Glutamatergic neuron (in vitro differentiated cells): ENCODE data around the gene CIT. TPM values are rescaled to one million over a fixed set of nuclear protein-coding genes. Genes with fewer than 3 reads are reported as not detected.

Experiments used
- DNase-seq: peaks from one replicate; pipeline ENCODE4 v3.0.0; 2022
- H3K27ac Mint-ChIP-seq: one replicate; pipeline ENCODE4 v1.8.0; 2020; ENCODE audit warnings: mild to moderate bottlenecking, mixed read lengths, inconsistent platforms; ENCODE audit not compliant: unreplicated experiment
- H3K27me3 Mint-ChIP-seq: one replicate; pipeline ENCODE4 v1.8.0; 2020; ENCODE audit warnings: mild to moderate bottlenecking, moderate library complexity, mixed read lengths, inconsistent platforms; ENCODE audit not compliant: unreplicated experiment
- H3K36me3 Mint-ChIP-seq: one replicate; pipeline ENCODE4 v1.8.0; 2020; ENCODE audit warnings: mild to moderate bottlenecking, mixed read lengths, inconsistent platforms; ENCODE audit not compliant: unreplicated experiment
- H3K4me1 Mint-ChIP-seq: one replicate; pipeline ENCODE4 v1.8.0; 2020; ENCODE audit warnings: mild to moderate bottlenecking, low read depth, mixed read lengths, inconsistent platforms; ENCODE audit not compliant: unreplicated experiment
- H3K4me3 Mint-ChIP-seq: one replicate; pipeline ENCODE4 v1.8.0; 2020; ENCODE audit warnings: mild to moderate bottlenecking, mixed read lengths, inconsistent platforms; ENCODE audit not compliant: unreplicated experiment
- H3K9me3 Mint-ChIP-seq: one replicate; pipeline ENCODE4 v1.8.0; 2020; ENCODE audit warnings: mild to moderate bottlenecking, moderate library complexity, mixed read lengths, inconsistent platforms; ENCODE audit not compliant: unreplicated experiment
- CTCF ChIP-seq: fragments of 200-600 bp; sonication (generic); IDR thresholded peaks from one replicate; pipeline ENCODE4 v1.5.0; 2021; ENCODE audit not compliant: partially characterized antibody, unreplicated experiment
- total RNA-seq: library from RNA; stranded (reverse); fragmentation: NEBNext Ultra II Directional; extraction: Animal tissue kit (Norgen Biotek cat#: 25700); gene quantifications from one replicate; pipeline ENCODE4 v1.2.1, GENCODE V29; 2021; ENCODE audit not compliant: unreplicated experiment

The CIT gene
- total RNA-seq, 1 donor from 2014 or later: 20.8 TPM

GRCh38 chr12:119705182-119705581, 171.9 kb downstream of the CIT start:
- Mint-ChIP-seq H3K27ac (no peak overlapping the region), H3K4me1 (no peaks in the 10 kb centered on the region), H3K4me3 (no peak overlapping the region), H3K36me3 (no peaks in the 10 kb centered on the region), H3K27me3 (no peaks in the 10 kb centered on the region), H3K9me3 (no peaks in the 10 kb centered on the region)
- DNase-seq: no peak
- TF ChIP-seq CTCF: no peak

- Mint-ChIP-seq H3K27ac (no peak overlapping the region), H3K9me3 (no peaks in the 10 kb centered on the region), H3K4me1 (no peaks in the 10 kb centered on the region), H3K27me3 (no peaks in the 10 kb centered on the region), H3K4me3 (no peak overlapping the region), H3K36me3 (no peaks in the 10 kb centered on the region)
- TF ChIP-seq CTCF: no peak
- no peak for DNase-seq
Measured at GRCh38 chr12:119704065-119704747, 172.9 kb downstream of the CIT start.

GRCh38 chr12:119700078-119700477, 177.0 kb downstream of the CIT start:
- no peak for DNase-seq
- no peaks in the 10 kb centered on the region for H3K9me3 Mint-ChIP-seq
- H3K27ac Mint-ChIP-seq: no peak overlapping the region
- H3K27me3 Mint-ChIP-seq: no peaks in the 10 kb centered on the region
- no peaks in the 10 kb centered on the region for H3K4me1 Mint-ChIP-seq
- no peak overlapping the region for H3K4me3 Mint-ChIP-seq
- no peaks in the 10 kb centered on the region for H3K36me3 Mint-ChIP-seq
- no peak for TF ChIP-seq CTCF

GRCh38 chr12:119699199-119699760, 177.8 kb downstream of the CIT start:
- no peaks in the 10 kb centered on the region for H3K36me3 Mint-ChIP-seq

More at GRCh38 chr12:119699199-119699760, 177.8 kb downstream of the CIT start:
- H3K4me1 Mint-ChIP-seq: no peaks in the 10 kb centered on the region
- H3K27me3 Mint-ChIP-seq: no peaks in the 10 kb centered on the region
- H3K27ac Mint-ChIP-seq: no peak overlapping the region
- no peak for DNase-seq
- TF ChIP-seq CTCF: no peak
- no peak overlapping the region for H3K4me3 Mint-ChIP-seq
- no peaks in the 10 kb centered on the region for H3K9me3 Mint-ChIP-seq
